ENCODE results near the gene CSGALNACT2.

Gene CSGALNACT2

DNA sequence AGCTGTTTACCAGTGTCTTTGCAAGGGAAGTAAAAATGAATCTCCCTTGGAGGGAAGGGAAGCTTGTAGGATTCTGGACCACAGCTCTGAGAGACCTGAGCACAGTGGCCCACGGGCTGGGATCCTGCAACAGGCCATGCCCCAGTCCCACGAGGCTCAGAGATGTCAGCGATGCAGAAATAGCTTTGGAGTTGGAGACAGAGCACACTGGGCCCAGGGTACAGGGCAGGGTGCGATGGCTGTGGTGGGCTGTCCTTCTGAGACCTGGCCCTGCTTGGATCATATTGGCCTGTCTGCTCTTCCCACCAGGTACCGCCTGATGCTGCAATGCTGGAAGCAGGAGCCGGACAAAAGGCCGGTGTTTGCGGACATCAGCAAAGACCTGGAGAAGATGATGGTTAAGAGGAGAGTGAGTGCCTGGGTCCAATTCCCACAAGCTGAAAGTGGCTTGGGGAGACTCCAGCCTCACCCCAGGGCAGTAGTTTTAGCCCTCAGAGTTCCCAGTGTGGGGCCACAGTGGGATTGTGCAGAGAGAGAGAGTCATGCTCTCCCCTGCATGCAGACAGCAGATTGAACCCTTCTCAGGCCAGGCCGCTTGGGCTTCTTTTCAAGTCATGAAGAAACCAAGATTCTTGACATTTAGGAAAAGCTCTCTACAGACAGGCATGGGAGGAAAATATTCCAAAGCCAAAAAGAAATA is 13.5 kb upstream of the CSGALNACT2 start:
- no peak for DNase-seq (ENCODE audit: low read depth in 1 of 2, low spot score in 1 of 2)

DNA sequence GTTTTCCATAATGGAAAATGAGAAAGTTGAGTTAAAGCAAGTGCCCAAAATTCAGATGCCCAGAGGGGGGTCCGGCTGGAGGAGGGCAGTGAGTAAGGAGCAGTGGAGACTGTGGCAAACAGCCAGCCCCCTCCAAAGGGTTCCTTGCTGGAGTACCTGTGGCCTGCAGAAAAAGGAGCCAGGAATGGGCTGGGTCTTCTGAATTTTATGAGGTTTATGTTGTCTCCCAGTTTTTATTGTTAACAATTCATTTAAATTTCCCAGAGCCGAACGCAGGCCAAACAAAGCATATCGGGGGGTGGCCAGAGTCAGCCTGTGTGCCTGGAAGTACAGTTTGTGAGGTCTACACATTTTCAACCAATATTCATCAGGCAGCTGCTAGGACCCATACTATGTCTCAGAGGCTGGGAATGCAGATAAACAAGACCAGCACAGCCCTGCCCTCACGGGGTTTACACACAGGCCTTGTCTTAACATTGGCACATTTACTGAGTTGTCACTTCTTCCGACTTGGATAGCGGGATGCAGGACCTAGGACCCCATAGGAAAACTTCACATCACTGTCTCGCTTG is 12.9 kb upstream of the CSGALNACT2 start:
- DNase-seq (ENCODE audit: low read depth in 1 of 2, low spot score in 1 of 2) = no peak

DNA sequence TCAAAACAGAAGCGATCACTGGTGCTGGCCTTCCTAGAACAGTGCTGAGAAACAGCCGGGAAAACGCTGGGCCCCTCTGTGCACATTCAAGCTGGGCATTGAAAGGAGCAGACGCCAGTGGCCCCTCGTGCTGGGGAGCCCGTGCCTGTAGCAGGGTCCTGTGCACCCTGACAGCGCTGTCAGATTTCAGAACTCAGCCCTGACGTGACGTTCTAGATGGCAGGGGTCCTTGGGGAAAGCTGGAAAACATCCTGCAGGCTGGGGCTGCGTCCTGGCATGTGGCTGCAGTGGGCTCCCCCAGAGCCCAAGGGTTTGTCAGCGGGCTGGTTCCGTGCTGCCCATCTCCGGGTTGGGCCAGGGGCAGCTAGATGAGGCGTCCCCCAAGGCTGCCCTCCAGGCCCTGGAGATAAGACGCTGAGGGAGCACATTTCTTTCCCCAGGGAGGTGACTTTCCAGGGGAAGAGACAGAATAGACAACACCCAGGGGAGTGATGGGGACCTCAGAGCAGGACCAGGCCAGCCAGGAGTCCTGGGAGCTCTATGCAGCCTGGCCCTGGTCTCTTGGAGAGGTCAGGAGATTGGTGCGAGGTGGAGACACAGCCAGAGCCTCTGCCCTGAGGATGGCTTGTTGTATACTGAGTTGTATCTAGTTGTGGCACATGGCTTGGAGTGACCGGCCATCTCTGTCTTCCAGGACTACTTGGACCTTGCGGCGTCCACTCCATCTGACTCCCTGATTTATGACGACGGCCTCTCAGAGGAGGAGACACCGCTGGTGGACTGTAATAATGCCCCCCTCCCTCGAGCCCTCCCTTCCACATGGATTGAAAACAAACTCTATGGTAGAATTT is 12.1 kb upstream of the CSGALNACT2 start:
- DNase-seq (ENCODE audit: low read depth in 1 of 2, low spot score in 1 of 2) = no peak

DNA sequence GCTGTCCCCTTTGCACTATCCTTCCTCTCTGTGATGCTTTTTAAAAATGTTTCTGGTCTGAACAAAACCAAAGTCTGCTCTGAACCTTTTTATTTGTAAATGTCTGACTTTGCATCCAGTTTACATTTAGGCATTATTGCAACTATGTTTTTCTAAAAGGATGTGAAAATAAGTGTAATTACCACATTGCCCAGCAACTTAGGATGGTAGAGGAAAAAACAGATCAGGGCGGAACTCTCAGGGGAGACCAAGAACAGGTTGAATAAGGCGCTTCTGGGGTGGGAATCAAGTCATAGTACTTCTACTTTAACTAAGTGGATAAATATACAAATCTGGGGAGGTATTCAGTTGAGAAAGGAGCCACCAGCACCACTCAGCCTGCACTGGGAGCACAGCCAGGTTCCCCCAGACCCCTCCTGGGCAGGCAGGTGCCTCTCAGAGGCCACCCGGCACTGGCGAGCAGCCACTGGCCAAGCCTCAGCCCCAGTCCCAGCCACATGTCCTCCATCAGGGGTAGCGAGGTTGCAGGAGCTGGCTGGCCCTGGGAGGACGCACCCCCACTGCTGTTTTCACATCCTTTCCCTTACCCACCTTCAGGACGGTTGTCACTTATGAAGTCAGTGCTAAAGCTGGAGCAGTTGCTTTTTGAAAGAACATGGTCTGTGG is 11.4 kb upstream of the CSGALNACT2 start:
- no peak for DNase-seq (ENCODE audit: low read depth in 1 of 2, low spot score in 1 of 2)

DNA sequence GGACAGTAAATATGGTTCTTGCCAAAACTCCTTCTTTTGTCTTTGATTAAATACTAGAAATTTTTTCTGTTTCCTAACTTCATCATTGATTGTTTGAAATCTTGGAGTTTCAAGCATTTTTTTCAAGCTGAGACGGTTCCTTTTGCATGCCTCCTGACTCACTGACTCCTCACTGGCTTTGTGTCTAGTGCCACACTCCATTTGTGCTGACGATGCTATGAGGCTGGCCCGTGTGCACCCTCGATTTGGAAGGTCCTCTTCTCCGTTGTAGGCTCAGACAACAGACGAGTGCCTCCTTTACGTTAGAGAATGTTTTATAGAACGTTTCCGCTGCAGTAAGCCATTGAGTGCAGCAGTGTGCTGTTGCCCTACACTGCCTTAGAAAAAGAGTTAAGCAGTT is 10.8 kb upstream of the CSGALNACT2 start:
- DNase-seq (ENCODE audit: low read depth in 1 of 2, low spot score in 1 of 2) = no peak

DNA sequence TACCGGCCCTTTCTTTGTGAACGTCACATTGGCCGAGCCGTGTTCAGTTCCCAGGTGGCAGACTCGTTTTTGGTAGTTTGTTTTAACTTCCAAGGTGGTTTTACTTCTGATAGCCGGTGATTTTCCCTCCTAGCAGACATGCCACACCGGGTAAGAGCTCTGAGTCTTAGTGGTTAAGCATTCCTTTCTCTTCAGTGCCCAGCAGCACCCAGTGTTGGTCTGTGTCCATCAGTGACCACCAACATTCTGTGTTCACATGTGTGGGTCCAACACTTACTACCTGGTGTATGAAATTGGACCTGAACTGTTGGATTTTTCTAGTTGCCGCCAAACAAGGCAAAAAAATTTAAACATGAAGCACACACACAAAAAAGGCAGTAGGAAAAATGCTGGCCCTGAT is 9.9 kb upstream of the CSGALNACT2 start:
- no peak for DNase-seq (ENCODE audit: low read depth in 1 of 2, low spot score in 1 of 2)

DNA sequence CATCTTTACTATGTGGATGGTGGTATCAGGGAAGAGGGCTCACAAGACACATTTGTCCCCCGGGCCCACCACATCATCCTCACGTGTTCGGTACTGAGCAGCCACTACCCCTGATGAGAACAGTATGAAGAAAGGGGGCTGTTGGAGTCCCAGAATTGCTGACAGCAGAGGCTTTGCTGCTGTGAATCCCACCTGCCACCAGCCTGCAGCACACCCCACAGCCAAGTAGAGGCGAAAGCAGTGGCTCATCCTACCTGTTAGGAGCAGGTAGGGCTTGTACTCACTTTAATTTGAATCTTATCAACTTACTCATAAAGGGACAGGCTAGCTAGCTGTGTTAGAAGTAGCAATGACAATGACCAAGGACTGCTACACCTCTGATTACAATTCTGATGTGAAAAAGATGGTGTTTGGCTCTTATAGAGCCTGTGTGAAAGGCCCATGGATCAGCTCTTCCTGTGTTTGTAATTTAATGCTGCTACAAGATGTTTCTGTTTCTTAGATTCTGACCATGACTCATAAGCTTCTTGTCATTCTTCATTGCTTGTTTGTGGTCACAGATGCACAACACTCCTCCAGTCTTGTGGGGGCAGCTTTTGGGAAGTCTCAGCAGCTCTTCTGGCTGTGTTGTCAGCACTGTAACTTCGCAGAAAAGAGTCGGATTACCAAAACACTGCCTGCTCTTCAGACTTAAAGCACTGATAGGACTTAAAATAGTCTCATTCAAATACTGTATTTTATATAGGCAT is 9.1 kb upstream of the CSGALNACT2 start:
- DNase-seq (ENCODE audit: low read depth in 1 of 2, low spot score in 1 of 2) = no peak

DNA sequence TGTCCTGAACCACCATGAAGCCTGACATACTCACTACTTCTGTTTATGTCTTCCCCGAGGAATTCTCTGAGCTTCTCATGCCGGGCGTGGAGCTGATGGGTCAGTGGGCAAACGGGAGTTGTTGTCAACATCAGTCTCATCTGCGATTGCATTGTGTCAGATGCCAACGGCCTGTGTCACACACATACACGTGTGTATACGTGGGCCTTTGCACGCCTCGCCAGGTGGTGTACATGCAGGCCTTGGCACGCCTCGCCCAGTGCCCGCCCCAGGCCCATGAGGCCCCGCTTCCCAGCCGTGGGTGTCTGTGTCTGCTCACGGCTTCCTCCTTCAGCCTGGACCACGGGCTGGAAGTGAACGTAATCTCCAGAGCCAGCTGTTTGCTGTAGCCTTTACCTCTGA is 7.5 kb upstream of the CSGALNACT2 start:
- DNase-seq (ENCODE audit: low read depth in 1 of 2, low spot score in 1 of 2) = no peak

DNA sequence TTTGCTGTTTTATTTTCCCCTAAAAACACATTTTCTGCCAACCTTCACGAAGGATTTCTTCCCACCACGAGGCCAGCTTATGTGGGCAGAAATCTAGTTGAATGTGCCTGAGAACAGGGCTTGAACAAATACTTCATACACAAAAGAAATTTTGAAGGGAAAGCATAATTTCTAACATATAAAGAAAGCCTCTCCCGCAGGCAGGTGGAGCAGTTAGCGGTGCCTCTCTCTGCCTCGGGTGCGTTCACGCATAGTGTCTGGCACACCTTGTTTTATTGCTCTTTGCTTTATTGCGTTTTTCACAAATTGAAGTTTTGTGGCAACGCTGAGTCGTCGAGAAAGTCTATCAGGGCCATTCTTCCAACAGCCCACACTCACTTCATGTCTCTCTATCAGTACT is 7.0 kb upstream of the CSGALNACT2 start:
- no peak for DNase-seq (ENCODE audit: low read depth in 1 of 2, low spot score in 1 of 2)

DNA sequence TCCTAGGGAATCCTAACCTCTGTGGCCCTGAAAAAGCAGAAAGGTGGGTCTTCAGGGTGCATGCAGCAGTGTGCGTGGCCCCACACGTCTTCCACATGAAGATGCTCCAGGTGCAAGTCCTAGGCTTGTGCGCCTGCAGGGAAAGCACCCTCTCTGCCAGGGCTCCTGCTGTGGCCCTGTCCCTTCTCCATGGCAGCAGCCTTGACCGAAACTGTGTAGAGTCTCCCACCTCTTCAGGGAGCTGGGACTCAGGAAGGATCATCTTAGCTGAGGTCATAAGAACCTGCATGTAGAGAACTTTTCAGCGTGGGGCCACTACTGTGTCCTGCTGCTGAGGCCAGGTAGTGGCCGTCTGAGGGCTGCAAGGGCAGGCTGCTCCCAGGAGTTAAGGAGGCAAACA is 6.3 kb upstream of the CSGALNACT2 start:
- DNase-seq (ENCODE audit: low read depth in 1 of 2, low spot score in 1 of 2) = no peak

DNA sequence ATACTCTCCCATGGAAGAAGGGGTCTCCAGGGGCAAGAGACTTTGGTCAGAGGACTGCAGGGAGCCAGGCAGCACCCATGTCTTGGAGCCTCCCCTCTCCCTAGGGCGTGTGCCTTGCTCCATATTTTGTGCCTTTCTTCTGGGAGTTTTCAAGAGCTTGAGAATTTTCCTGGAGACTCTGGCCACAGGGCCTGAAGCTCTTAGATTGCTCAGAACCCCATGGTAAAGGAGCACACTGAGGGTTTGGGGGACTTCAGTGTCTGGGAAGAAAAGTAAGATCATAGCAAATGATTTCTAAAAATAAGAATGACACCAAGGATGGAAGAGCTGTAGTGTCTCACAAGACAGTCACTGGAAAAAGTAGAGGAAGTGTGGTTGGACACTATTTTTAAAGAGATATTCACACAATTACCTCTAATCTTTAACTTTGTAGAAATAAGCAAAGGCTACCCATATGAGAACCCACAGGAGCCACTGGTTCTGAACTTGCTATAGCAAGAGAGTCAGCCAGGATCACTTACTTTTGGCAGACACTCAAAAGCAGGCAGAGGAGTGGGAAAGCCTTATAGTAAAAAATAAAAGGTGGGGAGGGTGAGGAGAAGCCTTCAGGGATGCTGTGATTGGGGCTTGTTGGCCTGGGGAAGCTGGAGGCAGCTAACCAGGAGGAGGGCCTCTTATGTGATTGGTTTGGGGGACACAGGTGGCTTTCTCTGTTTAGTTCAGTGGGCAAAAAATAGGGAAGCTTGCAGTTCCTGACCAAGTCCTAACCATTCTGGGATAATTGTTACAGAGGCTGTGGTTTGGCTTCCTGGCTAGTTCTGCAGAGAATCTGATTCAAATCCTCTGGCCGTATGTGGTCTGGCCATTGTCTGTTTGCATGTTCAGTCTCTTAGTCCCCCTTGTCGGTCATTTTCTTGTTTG is 5.1 kb upstream of the CSGALNACT2 start:
- DNase-seq (ENCODE audit: low read depth in 1 of 2, low spot score in 1 of 2) = no peak

DNA sequence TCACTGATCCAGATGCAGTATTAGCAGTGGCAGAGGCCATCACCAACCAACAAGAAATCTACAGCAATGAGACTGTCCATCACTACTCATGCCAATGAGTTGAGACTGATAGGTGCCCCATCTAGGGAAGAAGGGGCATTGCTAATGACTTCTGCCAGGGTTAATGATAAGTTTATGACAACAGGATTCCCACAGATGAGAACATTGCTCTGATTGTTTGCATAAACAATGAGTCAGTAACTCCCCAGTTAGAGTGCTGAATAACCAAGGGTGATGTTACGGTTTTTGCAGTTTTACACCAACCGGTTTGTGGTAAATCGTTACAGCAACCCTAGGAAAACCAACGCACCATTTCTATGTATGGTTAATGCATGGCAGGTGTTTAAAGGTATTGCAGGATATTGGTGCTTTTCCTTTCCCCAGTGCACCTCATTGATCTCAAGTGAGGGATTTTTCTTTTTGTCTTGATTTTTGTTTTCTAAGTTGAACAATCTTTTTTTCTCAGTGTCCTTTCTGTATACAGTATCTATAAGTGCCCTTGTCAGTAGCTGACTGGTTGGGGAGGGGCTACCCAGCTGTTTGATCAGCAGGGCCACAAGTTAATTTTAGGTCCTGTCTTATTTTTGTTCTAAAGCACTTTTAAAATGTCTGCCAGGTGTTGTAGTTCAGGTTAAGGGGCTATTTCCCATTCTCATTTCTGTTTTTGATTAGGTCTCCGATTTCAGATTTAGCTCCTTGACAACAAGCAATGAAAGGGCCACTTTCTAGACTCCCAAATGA is 3.9 kb upstream of the CSGALNACT2 start:
- no peak for DNase-seq (ENCODE audit: low read depth in 1 of 2, low spot score in 1 of 2)

DNA sequence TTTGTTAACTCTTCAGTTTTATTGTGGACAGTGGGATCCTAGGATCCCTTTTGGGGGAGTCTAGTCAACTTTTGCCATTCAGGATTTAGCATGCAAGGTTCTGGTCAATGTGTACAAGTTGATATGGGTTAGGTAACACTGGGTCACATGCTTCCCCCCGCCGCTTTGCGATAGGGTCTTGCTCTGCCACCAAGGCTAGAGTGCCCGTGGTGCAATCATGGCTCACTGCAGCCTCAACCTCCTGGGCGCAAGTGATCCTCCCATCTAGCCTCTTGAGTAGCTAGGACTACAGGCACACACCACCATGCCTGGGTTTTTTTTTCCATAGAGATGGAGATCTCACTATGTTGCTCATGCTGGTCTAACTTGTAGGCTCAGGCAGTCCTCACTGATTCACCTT is 3.2 kb upstream of the CSGALNACT2 start:
- no peak for DNase-seq (ENCODE audit: low read depth in 1 of 2, low spot score in 1 of 2)

DNA sequence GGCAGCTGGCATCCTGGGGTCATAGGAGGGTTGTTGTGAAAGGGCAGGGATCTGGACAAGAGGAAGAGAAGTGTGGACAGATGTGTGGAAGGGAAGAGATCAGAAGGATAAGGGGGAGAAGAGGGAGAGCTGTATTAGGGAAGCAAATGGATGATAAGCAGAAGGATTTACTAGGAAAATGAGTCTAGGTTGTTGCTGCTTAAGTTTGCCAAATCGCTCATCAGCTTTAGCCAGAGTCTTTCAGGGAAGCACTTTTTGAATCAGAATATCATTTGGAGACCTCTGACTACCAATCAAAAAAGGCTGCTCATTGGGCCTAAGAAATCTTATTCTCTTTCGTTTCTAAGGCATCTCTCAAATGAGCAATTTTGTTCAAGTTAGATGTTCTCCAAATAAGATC is 2.6 kb upstream of the CSGALNACT2 start:
- DNase-seq (ENCODE audit: low read depth in 1 of 2, low spot score in 1 of 2) = no peak

DNA sequence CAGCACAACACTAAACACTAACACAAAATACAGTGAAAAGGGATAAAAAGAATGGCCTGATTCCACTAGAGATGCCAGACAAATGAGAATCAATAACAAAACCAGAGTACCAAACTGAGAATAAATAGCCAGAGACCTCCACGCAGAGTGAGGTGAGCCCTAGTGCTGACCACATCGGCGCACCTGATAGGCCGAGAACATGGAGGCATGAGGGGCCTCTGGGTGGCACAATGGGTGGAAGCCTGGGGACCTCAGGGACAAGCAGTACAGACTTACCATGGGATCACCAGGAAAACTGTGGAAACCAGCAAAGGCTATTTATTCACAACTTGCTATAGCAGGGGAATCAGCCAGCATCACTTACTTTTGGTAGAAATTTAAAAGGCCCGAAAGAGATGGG is 1.8 kb upstream of the CSGALNACT2 start:
- DNase-seq (ENCODE audit: low read depth in 1 of 2, low spot score in 1 of 2) = no peak

DNA sequence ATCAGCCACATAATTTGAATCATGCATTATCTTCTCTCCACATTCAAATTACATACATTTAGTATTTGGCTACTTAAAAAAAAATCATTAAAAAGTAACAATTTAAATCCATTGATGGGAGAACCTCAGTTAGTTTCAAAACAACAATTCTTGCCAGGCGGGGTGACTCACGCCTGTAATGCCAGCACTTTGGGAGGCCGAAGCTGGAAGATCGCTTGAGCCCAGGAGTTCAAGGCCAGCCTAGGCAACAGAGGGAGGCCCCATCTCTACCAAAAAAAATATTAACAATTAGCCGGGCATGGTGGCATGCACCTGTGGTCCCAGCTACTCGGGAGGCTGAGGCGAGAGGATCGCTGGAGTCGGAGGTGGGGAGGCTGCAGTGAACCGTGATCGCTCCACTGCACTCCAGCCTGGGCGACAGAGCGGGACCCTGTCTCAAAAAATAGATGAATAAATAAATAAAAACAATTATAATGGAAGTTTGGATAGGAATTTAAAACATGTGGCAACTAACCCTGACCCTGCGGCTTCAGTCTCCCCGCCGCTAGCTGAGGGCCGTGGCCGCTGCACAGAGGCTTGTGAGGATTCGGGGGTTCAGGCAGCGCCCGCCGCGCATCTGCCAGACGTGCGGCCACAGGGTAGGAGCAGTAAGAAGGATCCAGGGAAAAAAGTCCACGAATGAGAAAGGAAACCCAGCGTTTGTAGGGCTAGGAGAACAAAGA is 1.1 kb upstream of the CSGALNACT2 start:
- no peak for DNase-seq (ENCODE audit: low read depth in 1 of 2, low spot score in 1 of 2)

DNA sequence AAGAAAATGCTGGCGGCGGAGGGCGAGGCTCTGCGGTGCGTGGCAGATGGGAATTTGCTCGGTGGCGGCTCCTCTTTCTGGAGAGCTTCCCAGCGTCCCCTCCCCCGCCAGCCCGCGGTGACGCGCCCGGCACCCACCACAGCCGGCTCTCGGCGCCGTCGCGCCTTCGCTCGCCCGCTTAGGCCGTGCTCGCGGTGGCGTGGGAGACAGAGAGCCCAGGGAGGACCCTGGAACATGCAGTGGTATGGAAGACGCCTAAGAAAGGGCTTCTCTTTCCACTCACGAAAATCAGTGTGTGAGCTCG is 576 bp upstream of the CSGALNACT2 start:
- peak in 1 of 2 donors; percentile 13 for DNase-seq (ENCODE audit: low read depth in 1 of 2, low spot score in 1 of 2)

DNA sequence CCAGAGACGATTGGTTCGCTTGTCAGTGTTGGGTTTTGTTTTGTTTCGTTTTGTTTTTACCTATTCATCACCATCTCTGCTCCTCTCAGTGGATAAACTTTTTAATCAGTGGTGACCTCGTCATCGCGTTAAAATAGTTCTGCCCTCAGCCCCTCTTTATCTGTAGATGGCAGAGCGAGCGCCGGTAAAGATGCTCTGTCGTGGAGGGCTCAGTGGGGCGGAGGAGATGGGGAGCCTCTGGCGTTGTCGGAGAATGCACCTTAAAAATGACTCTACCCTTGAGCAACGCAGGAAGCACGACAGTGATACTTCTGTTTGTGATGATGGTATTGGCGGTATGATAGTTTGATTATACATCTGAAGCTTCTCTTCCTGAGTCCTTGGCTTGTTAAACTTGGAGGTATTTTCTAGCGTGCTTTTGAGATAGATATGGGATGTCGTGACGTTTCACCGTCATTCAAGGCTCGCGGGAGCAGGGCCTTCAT is 554 bp downstream of the CSGALNACT2 start:
- DNase-seq (ENCODE audit: low read depth in 1 of 2, low spot score in 1 of 2) = peak; percentile 17 to 34

DNA sequence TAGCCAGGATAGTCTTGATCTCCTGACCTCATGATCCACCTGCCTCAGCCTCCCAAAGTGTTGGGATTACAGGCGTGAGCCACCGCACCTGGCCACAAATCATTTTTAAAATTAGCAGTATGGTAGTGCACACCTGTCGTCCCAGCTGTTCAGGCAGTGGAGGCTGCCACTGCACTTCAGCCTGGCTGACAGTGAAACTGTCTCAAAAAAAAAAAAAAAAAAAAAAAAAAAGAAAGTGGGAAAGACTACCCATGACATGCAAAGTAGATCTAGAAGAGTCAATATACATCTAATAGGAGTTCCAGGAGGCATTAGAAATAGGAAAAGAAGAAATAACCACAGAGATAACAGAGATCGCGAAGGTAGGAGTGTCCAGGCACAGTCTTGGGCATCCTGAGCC is 3.2 kb downstream of the CSGALNACT2 start:
- no peak for DNase-seq (ENCODE audit: low read depth in 1 of 2, low spot score in 1 of 2)
